Peyer's patch (tissue), 4 donors: ENCODE measurements around the gene MRPL38. TPM values are rescaled to one million over a fixed set of nuclear protein-coding genes. Genes with fewer than 3 reads are reported as not detected.
A peak's percentile ranks its signal among the peaks of the same experiment; 100 is the strongest.
"Not testable (repeated sequence)": the region's sequence is repeated elsewhere in the genome, so short reads cannot be mapped to it uniquely, and the experiment has no call there.

Source experiments
- DNase-seq, 3 donors: peaks; one replicate each; pipeline ENCODE4 v3.0.0-alpha.2; 2017 to 2019
- H3K27ac ChIP-seq, 4 donors: fragments of 200-600 bp; sonication (generic); one replicate each; pipeline ENCODE4 v1.5.1; 2016 to 2019
- H3K27me3 ChIP-seq, 2 donors: fragments of 200-600 bp; sonication (generic); one replicate each; pipeline ENCODE4 v1.5.1; 2019
- H3K36me3 ChIP-seq, 3 donors: fragments of 200-600 bp; sonication (generic); one replicate each; pipeline ENCODE4 v1.5.1; 2016 to 2019
- H3K4me1 ChIP-seq, 4 donors: fragments of 200-600 bp; sonication (generic); one replicate each; pipeline ENCODE4 v1.5.1; 2016 to 2019
- H3K4me3 ChIP-seq, 4 donors: fragments of 200-600 bp; sonication (generic); 1 replicate in 3 of 4; 2 replicates in 1 of 4; pipeline ENCODE4 v1.5.1; 2016 to 2019; ENCODE audit warnings: mild to moderate bottlenecking in 1 of 4
- H3K9me3 ChIP-seq, 4 donors: fragments of 200-600 bp; sonication (generic); one replicate each; pipeline ENCODE4 v1.5.1; 2016 to 2019; ENCODE audit warnings: mild to moderate bottlenecking in 1 of 4
- CTCF ChIP-seq, 6 experiments: fragments of 450-650 bp in 4 of 6; fragments of 200-600 bp in 2 of 6; sonication (generic) in 1 of 6; IDR thresholded peaks; one replicate each; pipeline ENCODE4 v1.5.1; 2017 to 2019; ENCODE audit warnings: antibody characterized with exemption in 6 of 6, mild to moderate bottlenecking in 3 of 6, moderate library complexity in 1 of 6
- POLR2A ChIP-seq, 2 donors: fragments of 450-650 bp; IDR thresholded peaks; one replicate each; pipeline ENCODE4 v1.5.1; 2017; ENCODE audit warnings: antibody characterized with exemption in 2 of 2, mild to moderate bottlenecking in 2 of 2, moderate library complexity in 2 of 2
- total RNA-seq, 4 donors: library from RNA; depleted of rRNA; stranded (reverse); fragments of >200 nt; gene quantifications; one replicate each; pipeline ENCODE4 v1.1.0, GENCODE V29; 2016

MRPL38 gene
- total RNA-seq, 4 donors from 2014 or later: 61.1 to 95.7 (median 72.9) TPM

GRCh38 chr17:75891022-75891604, 13.6 kb downstream of the MRPL38 start:
- H3K36me3 ChIP-seq: peaks cover 0 to 19% (median 0%) of the 10 kb centered on the region in 3 donors

DNA sequence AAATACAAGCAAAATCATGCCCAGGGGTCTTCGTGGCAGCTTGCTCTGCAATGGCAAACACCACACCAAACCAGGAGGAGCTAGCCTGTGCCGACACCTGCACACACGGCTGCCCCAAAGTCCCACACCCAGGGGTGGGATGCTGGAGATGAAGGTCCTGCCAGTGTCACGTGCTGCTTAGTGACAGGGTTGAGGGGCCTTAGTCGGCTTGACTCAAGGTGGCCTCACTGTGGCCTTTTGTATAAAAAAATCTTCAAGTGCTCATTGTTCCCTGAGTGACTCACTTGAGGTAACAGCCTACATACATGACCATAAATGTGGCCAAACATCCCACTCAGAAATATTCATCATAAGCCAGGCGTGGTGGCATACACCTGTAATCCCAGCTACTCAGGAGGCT, 15.2 kb downstream of the MRPL38 start:
- H3K36me3 ChIP-seq: peaks cover 0 to 19% (median 0%) of the 10 kb centered on the region in 3 donors
- H3K4me3 ChIP-seq: no peak overlapping the region
- no peak for TF ChIP-seq POLR2A (IDR thresholded peaks at IDR 0.05)
- no peaks in the 10 kb centered on the region for H3K27me3 ChIP-seq
- H3K4me1 ChIP-seq: peaks cover 0 to 13% (median 0%) of the 10 kb centered on the region in 4 donors
- H3K27ac ChIP-seq: no peak overlapping the region
- H3K9me3 ChIP-seq: no peaks in the 10 kb centered on the region
- DNase-seq: no peak

More at GRCh38 chr17:75891022-75891604, 13.6 kb downstream of the MRPL38 start:
- peaks cover 0 to 29% (median 12%) of the 10 kb centered on the region in 4 donors for H3K4me1 ChIP-seq
- no peaks in the 10 kb centered on the region for H3K9me3 ChIP-seq
- peak in 1 of 3 donors; percentile 47 for DNase-seq
- no peaks in the 10 kb centered on the region for H3K27me3 ChIP-seq
- no peak for TF ChIP-seq CTCF (IDR thresholded peaks at IDR 0.05)
- TF ChIP-seq POLR2A (IDR thresholded peaks at IDR 0.05): no peak
- H3K4me3 ChIP-seq: no peak overlapping the region
- H3K27ac ChIP-seq: no peak overlapping the region

GRCh38 chr17:75888484-75888883, 16.2 kb downstream of the MRPL38 start:
- Histone ChIP-seq H3K4me3 (no peak overlapping the region), H3K36me3 (peaks cover 0 to 19% (median 0%) of the 10 kb centered on the region in 3 donors), H3K9me3 (no peaks in the 10 kb centered on the region), H3K27ac (no peak overlapping the region), H3K27me3 (no peaks in the 10 kb centered on the region), H3K4me1 (peaks cover 0 to 4% (median 0%) of the 10 kb centered on the region in 4 donors)
- no peak for TF ChIP-seq POLR2A (IDR thresholded peaks at IDR 0.05)
- no peak for TF ChIP-seq CTCF (IDR thresholded peaks at IDR 0.05)
- DNase-seq: no peak

GRCh38 chr17:75885860-75886259, 18.8 kb downstream of the MRPL38 start:
- H3K4me3 ChIP-seq, H3K9me3 ChIP-seq, DNase-seq, H3K4me1 ChIP-seq, H3K36me3 ChIP-seq, H3K27ac ChIP-seq, H3K27me3 ChIP-seq: not testable (repeated sequence)

GRCh38 chr17:75885431-75885830, 19.3 kb downstream of the MRPL38 start:
- Histone ChIP-seq H3K9me3 (no peaks in the 10 kb centered on the region), H3K27me3 (no peaks in the 10 kb centered on the region), H3K4me1 (no peaks in the 10 kb centered on the region), H3K4me3 (no peak overlapping the region), H3K27ac (no peak overlapping the region), H3K36me3 (no peaks in the 10 kb centered on the region)
- no peak for DNase-seq
- no peak for TF ChIP-seq CTCF (IDR thresholded peaks at IDR 0.05)
- no peak for TF ChIP-seq POLR2A (IDR thresholded peaks at IDR 0.05)

DNA sequence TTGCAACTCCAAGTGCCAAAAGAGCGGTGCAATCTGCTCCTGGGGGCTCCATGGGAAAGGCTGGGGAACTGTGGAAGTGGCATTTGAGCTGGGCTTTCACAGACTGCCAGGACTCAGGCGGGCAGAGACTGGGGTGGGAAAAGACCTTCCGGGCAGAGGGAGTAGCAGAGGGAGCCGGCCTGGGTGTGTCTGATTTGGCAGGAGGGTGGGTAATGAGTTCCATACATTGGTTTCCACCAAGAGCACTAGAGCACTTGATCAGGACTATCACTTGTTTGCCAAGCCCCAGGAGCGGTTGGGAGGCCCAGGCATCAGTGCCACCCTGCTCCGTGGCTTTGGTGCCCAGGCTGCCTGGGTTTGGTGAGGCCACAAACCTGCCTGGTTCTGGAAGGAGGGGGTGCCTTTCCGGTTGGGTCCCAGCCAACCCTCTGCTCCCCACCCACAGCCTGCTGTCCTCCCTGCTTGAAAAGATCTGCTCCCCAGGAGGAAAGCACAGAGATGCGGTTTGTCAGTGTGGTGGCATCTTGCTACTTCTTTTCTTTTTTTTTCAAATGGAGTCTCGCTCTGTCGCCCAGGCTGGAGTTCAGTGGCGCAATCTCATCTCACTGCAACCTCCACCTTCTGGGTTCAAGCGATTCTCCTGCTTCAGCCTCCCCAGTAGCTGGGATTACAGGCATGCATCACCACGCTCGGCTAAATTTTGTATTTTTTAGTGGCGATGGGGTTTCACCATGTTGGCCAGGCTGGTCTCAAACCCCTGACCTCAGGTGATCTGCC, 22.8 kb downstream of the MRPL38 start:
- no peak for TF ChIP-seq POLR2A (IDR thresholded peaks at IDR 0.05)
- no peak for TF ChIP-seq CTCF (IDR thresholded peaks at IDR 0.05)
- DNase-seq: no peak
- no peak overlapping the region for H3K4me3 ChIP-seq
- no peaks in the 10 kb centered on the region for H3K9me3 ChIP-seq
- peaks cover 0 to 20% (median 3%) of the 10 kb centered on the region in 4 donors for H3K4me1 ChIP-seq
- no peak overlapping the region for H3K27ac ChIP-seq
- H3K36me3 ChIP-seq: no peaks in the 10 kb centered on the region
- H3K27me3 ChIP-seq: no peaks in the 10 kb centered on the region
